LNCAP (cell line): Measurements from ENCODE around the gene HOXA4.

Experiments used
- CTCF ChIP-seq: fragments of 450-650 bp; IDR thresholded peaks from 2 replicates; pipeline ENCODE4 v1.5.1; 2017; ENCODE audit warnings: mild to moderate bottlenecking

Gene HOXA4

GRCh38 chr7:27158436-27159265, 28.1 kb upstream of the HOXA4 start:
- no peak for TF ChIP-seq CTCF

- TF ChIP-seq CTCF: no peak
These were observed 27.3 kb upstream of the HOXA4 start for GRCh38 chr7:27157702-27158431.

- no peak for TF ChIP-seq CTCF
These were observed 26.6 kb upstream of the HOXA4 start for GRCh38 chr7:27156916-27157701.

- no peak for TF ChIP-seq CTCF
These were observed 25.9 kb upstream of the HOXA4 start, which contains the start of gene HOXA7 for GRCh38 chr7:27156508-27156898. Gene HOXA7 (minus strand): TSS chr7:27156675. CDS start chr7:27156545, 130 bp downstream.

GRCh38 chr7:27155816-27156507, 25.4 kb upstream of the HOXA4 start:
- no peak for TF ChIP-seq CTCF

- no peak for TF ChIP-seq CTCF
These were observed 24.6 kb upstream of the HOXA4 start for GRCh38 chr7:27154901-27155815.
